GM18498 (cell line): ENCODE data around the gene FASTKD3.

Experiments used
- ATAC-seq: cut with Tn5 transposase; IDR thresholded peaks from one replicate; pipeline ENCODE4 v1.9.1; 2021; ENCODE audit warnings: mild to moderate bottlenecking, moderate library complexity; ENCODE audit not compliant: unreplicated experiment

Gene FASTKD3

DNA sequence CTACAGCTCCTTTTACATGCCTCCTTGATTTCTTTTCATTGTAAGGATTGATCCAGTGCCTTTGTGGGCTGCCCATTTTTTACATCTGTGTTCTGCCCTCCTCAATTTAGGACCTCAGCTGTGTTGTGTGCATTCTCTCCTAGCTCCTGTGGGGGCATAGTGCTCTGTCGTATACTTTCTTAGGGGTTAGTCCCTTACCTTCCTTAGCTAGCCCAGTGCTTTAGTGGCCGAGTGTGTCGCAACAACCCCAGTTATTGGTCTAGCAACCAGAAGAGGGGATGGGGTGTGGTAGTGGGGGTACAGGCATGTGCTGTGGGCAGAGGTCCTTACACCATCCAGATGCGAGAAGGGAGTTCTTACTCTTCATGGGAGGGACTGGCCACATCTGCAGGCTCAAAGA is 12.3 kb upstream of the FASTKD3 start:
- ATAC-seq = no peak

DNA sequence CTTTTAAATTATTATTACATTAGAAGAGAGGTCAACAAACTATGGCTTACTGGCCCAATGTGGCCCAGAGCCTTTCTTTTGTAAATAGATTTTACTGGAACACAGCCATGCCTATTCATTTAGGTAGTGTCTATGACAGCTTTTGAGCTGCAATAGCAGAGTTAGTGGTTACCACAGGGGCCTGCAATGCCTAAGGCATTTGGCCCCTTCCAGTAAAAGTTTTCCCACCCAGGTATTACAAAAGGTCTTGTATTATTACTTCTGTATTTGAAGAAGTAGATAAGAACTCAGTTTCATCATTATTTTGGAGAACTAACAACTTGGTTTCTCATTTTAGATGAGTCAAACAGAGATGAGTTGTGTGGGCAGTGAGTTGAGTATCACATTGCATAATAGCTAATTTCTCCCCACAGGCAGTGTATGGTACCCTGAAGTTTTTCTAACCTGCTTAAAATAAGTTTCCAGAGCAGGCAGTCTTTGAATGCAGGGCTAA is 9.6 kb upstream of the FASTKD3 start:
- peak; percentile 96 for ATAC-seq

GRCh38 chr5:7877851-7878250 is 9.0 kb upstream of the FASTKD3 start:
- no peak for ATAC-seq

- ATAC-seq = peak; percentile 45
These were observed 8.0 kb upstream of the FASTKD3 start for GRCh38 chr5:7876867-7877266.

GRCh38 chr5:7875151-7875550 is 6.3 kb upstream of the FASTKD3 start:
- no peak for ATAC-seq

GRCh38 chr5:7874639-7875038 is 5.8 kb upstream of the FASTKD3 start:
- ATAC-seq = no peak

GRCh38 chr5:7873216-7873615 is 4.4 kb upstream of the FASTKD3 start:
- ATAC-seq = no peak

DNA sequence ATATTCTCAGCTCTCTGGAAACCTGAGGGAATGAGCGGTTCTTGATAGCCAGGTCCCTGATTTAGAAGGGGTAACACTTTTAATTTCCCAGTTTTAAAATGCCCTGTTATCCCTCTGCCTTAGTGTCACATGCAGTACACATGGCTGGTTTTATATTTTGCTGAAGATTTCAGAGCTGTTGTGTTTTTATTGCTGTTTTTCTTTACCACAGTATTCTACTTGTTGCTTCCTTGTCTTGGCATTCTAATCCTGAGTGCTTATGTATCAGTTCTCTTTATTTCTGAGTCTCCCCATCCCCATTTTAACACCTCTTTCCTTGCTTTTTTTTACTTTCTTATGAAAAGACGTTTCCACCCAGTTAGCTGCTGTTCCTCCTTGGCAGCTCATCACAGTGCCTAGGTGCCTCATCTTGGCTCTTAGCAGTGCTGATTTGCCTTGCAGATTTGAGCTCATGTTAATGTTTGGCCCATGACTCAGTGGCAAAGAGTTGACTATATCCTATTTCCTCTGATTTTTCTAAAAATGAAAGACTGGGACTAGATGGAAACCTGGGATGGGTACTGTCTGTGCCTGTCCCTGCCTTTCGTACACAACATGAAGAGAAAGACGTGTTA is 3.8 kb upstream of the FASTKD3 start:
- ATAC-seq = no peak

- peak; percentile 30 for ATAC-seq
These were observed 2.8 kb upstream of the FASTKD3 start for GRCh38 chr5:7871653-7872052.

- peak; percentile 41 for ATAC-seq
These were observed 774 bp upstream of the FASTKD3 start for GRCh38 chr5:7869474-7870136.

- no peak for ATAC-seq
These were observed 431 bp downstream of the FASTKD3 start for GRCh38 chr5:7868427-7868772.

DNA sequence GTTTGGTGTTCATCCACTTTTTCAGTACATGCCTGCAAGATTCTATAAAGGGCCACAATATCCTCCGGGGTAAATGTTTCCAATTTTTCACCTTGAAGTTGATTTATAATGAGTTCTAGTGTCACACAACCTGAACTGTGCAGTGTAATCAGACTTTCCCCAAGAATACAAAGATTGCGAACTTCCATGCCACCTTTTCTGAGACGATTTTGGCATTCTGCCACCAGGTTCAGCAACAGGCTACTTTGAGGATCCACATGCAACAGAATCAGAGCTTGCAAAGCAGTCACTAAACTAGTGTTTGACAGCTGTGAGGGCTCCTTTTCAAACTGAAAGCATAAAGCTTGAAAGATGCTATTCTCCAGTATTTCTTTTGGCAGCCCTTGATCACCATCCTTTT is 1.6 kb downstream of the FASTKD3 start:
- no peak for ATAC-seq

GRCh38 chr5:7866196-7866595 is 2.6 kb downstream of the FASTKD3 start:
- no peak for ATAC-seq

GRCh38 chr5:7857926-7858632 is 10.8 kb downstream of the FASTKD3 start:
- ATAC-seq = no peak

GRCh38 chr5:7857361-7857760 is 11.5 kb downstream of the FASTKD3 start:
- no peak for ATAC-seq

- no peak for ATAC-seq
These were observed 12.0 kb downstream of the FASTKD3 start for GRCh38 chr5:7856855-7857254.

DNA sequence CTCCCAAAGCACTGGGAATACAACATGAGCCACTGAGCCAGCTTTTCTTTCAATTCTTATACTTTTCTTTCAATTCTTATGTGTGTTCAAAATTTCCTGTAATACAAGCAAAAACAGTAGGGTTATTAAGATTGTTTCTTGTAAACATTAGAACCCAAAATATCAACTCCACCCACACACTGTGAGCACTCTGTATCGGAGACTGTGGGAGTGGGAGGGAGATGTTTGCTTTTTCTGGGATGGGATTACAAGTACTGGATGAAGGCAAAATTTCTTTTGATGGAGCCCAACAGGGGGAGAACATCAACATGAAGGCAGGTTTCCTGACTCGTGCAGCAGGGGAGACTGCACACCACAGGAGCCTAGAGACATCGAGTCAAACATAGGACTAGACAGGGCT is 13.2 kb downstream of the FASTKD3 start:
- no peak for ATAC-seq

- no peak for ATAC-seq
These were observed 15.8 kb downstream of the FASTKD3 start for GRCh38 chr5:7852988-7853387.

DNA sequence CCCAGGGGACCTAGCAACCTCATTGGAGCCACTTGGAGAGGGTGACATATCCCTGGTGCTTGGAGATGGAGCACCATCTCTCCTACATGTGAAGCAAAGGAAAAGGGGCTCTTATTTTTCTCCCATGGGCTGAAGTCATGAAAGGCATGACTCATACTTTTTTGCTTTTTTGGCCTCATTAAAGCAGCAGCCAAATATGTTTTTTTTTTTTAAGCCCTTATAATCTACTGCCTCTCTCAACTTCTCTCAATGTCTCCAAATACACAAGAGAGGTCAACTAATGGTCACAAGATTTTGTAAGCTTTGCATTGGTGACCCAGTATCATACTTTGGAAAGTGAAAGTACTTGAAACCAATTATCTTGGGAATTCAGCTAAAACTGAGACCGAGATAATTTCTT is 16.3 kb downstream of the FASTKD3 start:
- ATAC-seq = no peak

- no peak for ATAC-seq
These were observed 17.1 kb downstream of the FASTKD3 start for GRCh38 chr5:7851617-7852289.

GRCh38 chr5:7851240-7851592 is 17.6 kb downstream of the FASTKD3 start:
- ATAC-seq = no peak
